ENCODE measurements around the gene DNAJA3. TPM values are rescaled to one million over a fixed set of nuclear protein-coding genes. Genes with fewer than 3 reads are reported as not detected.

DNAJA3 gene
- total RNA-seq, 2 experiments from 2014 or later, result 74.6 to 75.0 TPM

GRCh38 chr16:4403133-4403949 is 22.3 kb upstream of the DNAJA3 start:
- Mint-ChIP-seq H3K27ac (no peak overlapping the region), H3K4me1 (ENCODE audit: low read depth) (no peaks in the 10 kb centered on the region), H3K36me3 (peaks cover 24% of the 10 kb centered on the region), H3K9me3 (no peaks in the 10 kb centered on the region), H3K4me3 (no peak overlapping the region), H3K27me3 (no peaks in the 10 kb centered on the region)
- ChIA-PET CTCF (interaction anchor here (0.8 to 7.7 kb wide), 28 partner anchors 9 to 712 kb away, joined by 3 to 67 read pairs (median 4); partner anchors contain the start of genes CORO7, PAM16 and TFAP4), POLR2A (interaction anchor here (0.8 to 1.7 kb wide), 3 partner anchors 11 to 53 kb away, joined by 3 to 6 read pairs (median 5); partner anchors contain the start of gene PAM16)
- no peak for DNase-seq
- intact Hi-C loops (cut with micrococcal nuclease), result loop anchor here (2.0 kb wide), 1 partner anchor 45 kb away; no protein-coding TSS in a partner anchor

DNA sequence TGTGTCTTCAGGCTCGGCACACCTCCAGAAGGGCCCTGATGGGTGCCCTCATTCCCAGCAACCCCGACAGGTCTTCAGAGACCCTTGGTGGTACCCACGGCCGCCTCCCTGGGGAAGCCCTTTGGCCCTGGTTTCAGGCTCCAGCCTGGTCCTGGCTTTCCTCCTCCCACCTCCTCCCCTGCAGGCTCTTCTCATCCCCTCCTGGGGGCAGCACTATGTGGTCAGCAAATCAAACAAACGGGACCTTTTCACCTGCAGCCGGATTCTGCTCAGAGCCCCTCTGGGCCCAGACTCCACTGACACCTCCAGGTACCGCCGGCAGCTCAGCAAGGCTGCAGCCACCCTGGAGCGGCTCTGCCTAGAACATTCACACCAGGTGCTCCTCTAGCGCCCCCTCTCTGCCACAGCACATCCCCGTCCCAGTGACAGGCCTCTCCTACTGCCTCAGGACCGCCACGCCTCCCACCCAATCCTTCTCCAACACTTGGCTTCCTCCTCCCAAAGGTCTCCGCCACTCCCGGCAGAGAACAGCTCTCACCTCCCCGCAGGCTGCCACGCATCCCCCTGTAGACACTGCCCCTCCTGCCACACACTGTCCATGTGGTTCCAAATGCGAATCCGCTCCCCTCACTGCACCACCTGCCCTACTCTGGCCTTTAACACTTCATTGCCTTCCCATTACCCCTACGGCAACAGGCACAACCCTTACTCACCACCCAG is 21.3 kb upstream of the DNAJA3 start:
- Mint-ChIP-seq H3K9me3 (no peaks in the 10 kb centered on the region), H3K27ac (no peak overlapping the region), H3K4me3 (no peak overlapping the region), H3K36me3 (peaks cover 26% of the 10 kb centered on the region), H3K4me1 (ENCODE audit: low read depth) (no peaks in the 10 kb centered on the region), H3K27me3 (no peaks in the 10 kb centered on the region)
- intact Hi-C loops (cut with micrococcal nuclease), result no loop called here
- ChIA-PET POLR2A (interaction anchor here (1.2 to 1.7 kb wide), 2 partner anchors 10 to 11 kb away, joined by 3 to 6 read pairs; no protein-coding TSS in a partner anchor), CTCF (interaction anchor here (0.8 to 7.7 kb wide), 10 partner anchors 9 to 151 kb away, joined by 3 to 67 read pairs (median 13); partner anchors contain the start of genes CORO7 and PAM16)
- peak; percentile 52 for DNase-seq

GRCh38 chr16:4404967-4405696 is 20.5 kb upstream of the DNAJA3 start:
- ChIA-PET POLR2A (interaction anchor here (1.2 kb wide), 1 partner anchor 9 kb away, joined by 3 read pairs; no protein-coding TSS in a partner anchor), CTCF (interaction anchor here (0.6 to 7.7 kb wide), 5 partner anchors 9 to 152 kb away, joined by 3 to 67 read pairs (median 33); partner anchors contain the start of gene CORO7)
- H3K4me3 Mint-ChIP-seq, result no peak overlapping the region
- H3K27ac Mint-ChIP-seq, result no peak overlapping the region
- DNase-seq, result no peak
- intact Hi-C loops (cut with micrococcal nuclease), result no loop called here
- no peaks in the 10 kb centered on the region for H3K27me3 Mint-ChIP-seq
- peaks cover 24% of the 10 kb centered on the region for H3K36me3 Mint-ChIP-seq
- H3K4me1 Mint-ChIP-seq (ENCODE audit: low read depth), result no peaks in the 10 kb centered on the region
- H3K9me3 Mint-ChIP-seq, result no peaks in the 10 kb centered on the region

- Mint-ChIP-seq H3K4me1 (ENCODE audit: low read depth) (peaks cover 15% of the 10 kb centered on the region), H3K27ac (no peak overlapping the region), H3K27me3 (no peaks in the 10 kb centered on the region), H3K4me3 (no peak overlapping the region), H3K9me3 (no peaks in the 10 kb centered on the region), H3K36me3 (peaks cover 33% of the 10 kb centered on the region)
- DNase-seq, result no peak
- intact Hi-C loops (cut with micrococcal nuclease), result no loop called here
- ChIA-PET POLR2A (no interaction called here), CTCF (no interaction called here)
Measured at GRCh38 chr16:4407543-4408322, 17.9 kb upstream of the DNAJA3 start.

- Mint-ChIP-seq H3K27me3 (no peaks in the 10 kb centered on the region), H3K36me3 (peaks cover 33% of the 10 kb centered on the region), H3K4me3 (no peak overlapping the region), H3K27ac (no peak overlapping the region), H3K4me1 (ENCODE audit: low read depth) (peaks cover 21% of the 10 kb centered on the region), H3K9me3 (no peaks in the 10 kb centered on the region)
- intact Hi-C loops (cut with micrococcal nuclease), result no loop called here
- DNase-seq, result no peak
- ChIA-PET CTCF (no interaction called here), POLR2A (no interaction called here)
Measured at GRCh38 chr16:4408323-4408690, 17.4 kb upstream of the DNAJA3 start.

DNA sequence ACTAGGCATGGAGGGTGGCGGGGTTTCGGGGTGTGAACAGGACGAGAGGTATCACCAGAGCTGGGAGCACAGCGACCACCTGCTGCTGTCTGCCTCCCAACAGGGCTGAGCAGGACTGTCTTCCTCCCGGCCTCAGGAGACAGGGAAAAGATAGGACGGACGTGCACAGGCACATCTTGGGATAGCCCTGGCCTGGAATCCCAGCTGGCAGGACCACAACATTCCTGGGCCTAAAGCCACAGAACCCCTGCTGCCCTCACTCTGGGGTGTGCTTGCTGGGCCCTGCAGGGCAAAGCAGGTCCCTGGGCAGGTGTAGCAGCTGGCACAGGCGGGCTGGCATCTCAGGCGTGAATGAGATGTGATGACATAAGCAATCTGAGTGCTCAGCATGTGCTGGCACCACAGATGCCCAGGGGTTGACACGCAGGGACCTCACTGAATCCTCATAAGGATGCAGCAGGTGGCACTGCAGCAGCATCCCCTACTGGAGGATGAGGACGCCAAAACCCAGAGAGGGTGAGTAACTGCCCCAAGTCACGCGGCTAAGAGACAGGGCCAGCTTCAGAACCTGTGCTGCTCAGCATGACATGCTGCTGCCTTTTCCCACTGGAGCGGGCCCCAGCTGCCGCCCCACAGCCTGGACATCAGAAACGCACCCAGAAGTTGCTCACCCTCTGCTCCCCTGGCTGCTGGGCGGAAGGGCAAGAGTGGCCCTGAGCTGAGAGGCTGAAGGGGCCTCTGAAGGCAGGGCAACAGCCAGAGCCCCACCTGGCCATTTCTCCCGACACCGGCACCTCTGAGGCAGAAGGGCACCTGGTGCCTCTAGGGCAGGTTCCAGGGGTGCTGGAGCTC is 16.4 kb upstream of the DNAJA3 start:
- DNase-seq, result peak; percentile 26
- ChIA-PET POLR2A (no interaction called here), CTCF (interaction anchor here (1.9 to 9.8 kb wide), 2 partner anchors 6 to 155 kb away, joined by 5 to 67 read pairs; no protein-coding TSS in a partner anchor)
- no peaks in the 10 kb centered on the region for H3K27me3 Mint-ChIP-seq
- peaks cover 28% of the 10 kb centered on the region for H3K4me1 Mint-ChIP-seq (ENCODE audit: low read depth)
- no peak overlapping the region for H3K4me3 Mint-ChIP-seq
- intact Hi-C loops (cut with micrococcal nuclease), result no loop called here
- no peak overlapping the region for H3K27ac Mint-ChIP-seq
- no peaks in the 10 kb centered on the region for H3K9me3 Mint-ChIP-seq
- H3K36me3 Mint-ChIP-seq, result peaks cover 35% of the 10 kb centered on the region

DNA sequence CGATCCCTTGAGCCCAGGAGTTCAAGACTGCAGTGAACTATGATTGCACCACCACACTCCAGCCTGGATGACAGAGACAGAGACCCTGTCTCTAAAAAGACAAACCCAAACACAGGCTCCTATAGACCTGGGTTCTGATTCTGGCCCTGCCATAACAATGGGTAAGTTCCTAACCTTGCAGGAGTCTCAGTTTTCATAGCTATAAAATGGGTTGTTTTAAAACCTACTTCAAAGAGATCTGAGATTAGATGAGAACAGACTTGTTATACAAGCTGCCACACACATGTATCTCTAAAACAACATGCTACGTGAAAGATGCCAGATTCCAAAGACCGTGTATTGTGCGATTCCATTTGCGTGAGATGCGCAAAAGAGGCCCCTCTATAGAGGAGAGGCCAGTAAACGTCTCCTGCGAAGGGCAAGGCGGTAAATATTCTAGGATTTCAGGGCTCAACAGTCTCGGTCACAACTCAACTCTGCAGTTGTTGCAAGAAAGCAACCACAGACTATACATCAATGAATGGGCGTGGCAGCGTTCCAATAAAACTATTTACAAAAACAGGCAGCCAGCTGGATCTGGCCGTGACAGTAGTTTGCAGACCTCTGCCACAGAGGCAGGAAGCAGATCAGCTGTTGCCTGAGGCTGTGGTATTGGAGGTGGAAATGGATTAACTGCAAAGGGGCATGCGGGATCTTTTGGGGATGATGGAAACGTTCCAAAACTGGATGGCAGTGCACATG is 15.2 kb upstream of the DNAJA3 start:
- Mint-ChIP-seq H3K27me3 (no peaks in the 10 kb centered on the region), H3K9me3 (no peaks in the 10 kb centered on the region), H3K4me1 (ENCODE audit: low read depth) (peaks cover 40% of the 10 kb centered on the region), H3K4me3 (no peak overlapping the region), H3K36me3 (peaks cover 35% of the 10 kb centered on the region), H3K27ac (no peak overlapping the region)
- no peak for DNase-seq
- intact Hi-C loops (cut with micrococcal nuclease), result loop anchor here (5.0 to 10.0 kb wide), 2 partner anchors 127 to 136 kb away; partner anchors contain the start of genes CDIP1 and TFAP4
- POLR2A ChIA-PET, result no interaction called here
- CTCF ChIA-PET, result interaction anchor here (1.0 to 9.8 kb wide), 4 partner anchors 7 to 156 kb away, joined by 3 to 67 read pairs (median 4); partner anchors contain the start of gene TFAP4

DNA sequence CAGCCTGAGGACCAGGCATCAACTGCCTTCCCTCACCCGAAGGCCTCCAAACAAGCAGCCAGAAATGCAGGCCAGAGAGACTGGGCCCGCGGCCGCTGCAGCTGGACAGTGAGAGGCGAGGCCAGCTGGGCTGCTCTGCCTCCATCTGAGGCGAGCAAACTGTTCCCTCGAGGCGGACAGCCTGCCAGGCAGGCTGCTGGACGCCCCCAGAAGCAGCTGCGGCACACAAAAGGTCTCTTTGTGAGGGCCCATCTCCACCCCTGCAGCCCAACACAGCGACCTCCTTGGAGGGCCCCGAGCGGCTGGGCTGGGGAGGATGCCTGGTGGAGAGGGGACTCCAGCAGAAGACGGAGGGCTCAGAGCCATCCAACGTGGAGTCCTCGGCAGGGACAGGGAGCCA is 14.0 kb upstream of the DNAJA3 start:
- peaks cover 35% of the 10 kb centered on the region for H3K36me3 Mint-ChIP-seq
- intact Hi-C loops (cut with micrococcal nuclease), result loop anchor here (5.0 to 10.0 kb wide), 2 partner anchors 126 to 137 kb away; partner anchors contain the start of genes CDIP1 and TFAP4
- no peak for DNase-seq
- no peak overlapping the region for H3K27ac Mint-ChIP-seq
- no peaks in the 10 kb centered on the region for H3K27me3 Mint-ChIP-seq
- POLR2A ChIA-PET, result no interaction called here
- no peaks in the 10 kb centered on the region for H3K9me3 Mint-ChIP-seq
- H3K4me3 Mint-ChIP-seq, result no peak overlapping the region
- peaks cover 42% of the 10 kb centered on the region for H3K4me1 Mint-ChIP-seq (ENCODE audit: low read depth)
- CTCF ChIA-PET, result interaction anchor here (1.4 to 9.8 kb wide), 2 partner anchors 8 to 138 kb away, joined by 3 to 67 read pairs; partner anchors contain the start of gene TFAP4

GRCh38 chr16:4412159-4412558 is 13.5 kb upstream of the DNAJA3 start:
- Mint-ChIP-seq H3K4me3 (no peak overlapping the region), H3K4me1 (ENCODE audit: low read depth) (peaks cover 42% of the 10 kb centered on the region), H3K27ac (no peak overlapping the region), H3K36me3 (peaks cover 35% of the 10 kb centered on the region), H3K9me3 (no peaks in the 10 kb centered on the region), H3K27me3 (no peaks in the 10 kb centered on the region)
- CTCF ChIA-PET, result interaction anchor here (1.0 to 9.8 kb wide), 2 partner anchors 9 to 53 kb away, joined by 3 to 67 read pairs; no protein-coding TSS in a partner anchor
- POLR2A ChIA-PET, result no interaction called here
- DNase-seq, result no peak
- intact Hi-C loops (cut with micrococcal nuclease), result loop anchor here (5.0 to 10.0 kb wide), 2 partner anchors 125 to 137 kb away; partner anchors contain the start of genes CDIP1 and TFAP4

- Mint-ChIP-seq H3K4me1 (ENCODE audit: low read depth) (peaks cover 42% of the 10 kb centered on the region), H3K27me3 (no peaks in the 10 kb centered on the region), H3K36me3 (peaks cover 35% of the 10 kb centered on the region), H3K9me3 (no peaks in the 10 kb centered on the region), H3K27ac (peak overlapping the region; percentile 38), H3K4me3 (no peak overlapping the region)
- POLR2A ChIA-PET, result interaction anchor here (0.6 kb wide), 1 partner anchor 521 kb away, joined by 3 read pairs; no protein-coding TSS in a partner anchor
- no peak for DNase-seq
- intact Hi-C loops (cut with micrococcal nuclease), result loop anchor here (5.0 to 10.0 kb wide), 2 partner anchors 124 to 138 kb away; partner anchors contain the start of genes CDIP1 and TFAP4
- CTCF ChIA-PET, result interaction anchor here (1.0 to 9.8 kb wide), 3 partner anchors 10 to 159 kb away, joined by 3 to 67 read pairs (median 8); no protein-coding TSS in a partner anchor
Measured at GRCh38 chr16:4412854-4413253, 12.8 kb upstream of the DNAJA3 start.
